HT1080 (cell line): ENCODE results near the gene MYLK. TPM values are rescaled to one million over a fixed set of nuclear protein-coding genes. Genes with fewer than 3 reads are reported as not detected.

ENCODE experiments used
- DNase-seq: peaks from one replicate; pipeline ENCODE4 v3.0.0-alpha.2; 2015; ENCODE audit warnings: low read depth
- total RNA-seq: library from RNA; depleted of rRNA; stranded (reverse); fragments of >200 nt; shearing (Covaris generic); gene quantifications from 2 replicates; pipeline ENCODE4 v1.2.3, GENCODE V29; 2014

The MYLK gene
- total RNA-seq, 1 experiment from 2014 or later = 197 TPM

DNA sequence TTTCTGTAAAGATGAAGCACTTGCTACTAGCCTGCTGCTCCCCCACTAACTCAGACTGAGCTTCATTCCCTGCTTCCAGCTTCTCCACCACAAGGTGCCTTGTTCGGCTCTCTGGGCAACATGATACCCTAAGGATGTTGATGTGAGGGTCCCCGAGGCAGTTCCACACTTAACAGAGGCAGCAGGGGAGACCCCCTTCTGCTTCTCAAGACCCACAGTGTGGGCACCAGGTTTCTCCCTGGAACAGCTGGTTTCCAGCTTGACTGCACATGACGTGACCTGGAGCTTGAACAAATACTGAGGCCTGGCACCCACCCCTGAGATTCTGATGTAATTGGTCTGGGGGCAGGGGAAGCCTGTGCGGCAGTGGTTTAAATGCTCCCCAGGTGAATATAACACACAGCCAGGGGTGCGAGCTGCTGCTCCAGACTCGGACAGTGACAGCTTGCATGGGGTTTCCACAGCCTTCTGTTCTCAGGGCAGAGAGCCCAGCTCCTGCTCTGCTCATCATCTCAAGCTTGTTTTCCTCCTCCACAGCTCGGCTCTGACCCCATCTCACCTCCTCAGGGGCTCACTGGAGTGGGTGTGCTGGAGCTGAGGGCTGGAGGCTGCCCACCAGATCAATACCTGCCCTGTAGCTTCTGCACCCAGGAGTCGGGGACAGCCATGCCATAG is 204.3 kb downstream of the MYLK start:
- DNase-seq = no peak

DNA sequence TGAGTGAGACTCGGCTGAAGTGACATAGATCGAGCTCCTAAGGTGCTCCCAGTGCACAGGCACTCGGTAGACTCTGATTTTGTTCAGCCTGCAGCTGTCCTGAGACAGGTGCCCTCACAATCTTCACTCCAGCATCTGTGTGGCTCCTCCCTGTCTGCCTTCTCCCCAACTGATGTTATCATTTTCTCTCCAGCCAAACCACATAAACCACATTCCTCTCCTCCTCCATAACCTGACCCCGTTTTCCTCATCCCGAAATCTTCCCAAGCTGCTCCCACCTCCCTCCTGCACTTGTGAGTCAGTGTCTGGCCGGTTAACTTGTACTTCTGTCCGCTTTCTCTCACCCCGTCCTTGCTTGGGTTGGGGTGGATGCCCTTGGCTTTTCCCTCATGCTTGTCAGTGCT is 206.0 kb downstream of the MYLK start:
- peak; percentile 97 for DNase-seq

DNA sequence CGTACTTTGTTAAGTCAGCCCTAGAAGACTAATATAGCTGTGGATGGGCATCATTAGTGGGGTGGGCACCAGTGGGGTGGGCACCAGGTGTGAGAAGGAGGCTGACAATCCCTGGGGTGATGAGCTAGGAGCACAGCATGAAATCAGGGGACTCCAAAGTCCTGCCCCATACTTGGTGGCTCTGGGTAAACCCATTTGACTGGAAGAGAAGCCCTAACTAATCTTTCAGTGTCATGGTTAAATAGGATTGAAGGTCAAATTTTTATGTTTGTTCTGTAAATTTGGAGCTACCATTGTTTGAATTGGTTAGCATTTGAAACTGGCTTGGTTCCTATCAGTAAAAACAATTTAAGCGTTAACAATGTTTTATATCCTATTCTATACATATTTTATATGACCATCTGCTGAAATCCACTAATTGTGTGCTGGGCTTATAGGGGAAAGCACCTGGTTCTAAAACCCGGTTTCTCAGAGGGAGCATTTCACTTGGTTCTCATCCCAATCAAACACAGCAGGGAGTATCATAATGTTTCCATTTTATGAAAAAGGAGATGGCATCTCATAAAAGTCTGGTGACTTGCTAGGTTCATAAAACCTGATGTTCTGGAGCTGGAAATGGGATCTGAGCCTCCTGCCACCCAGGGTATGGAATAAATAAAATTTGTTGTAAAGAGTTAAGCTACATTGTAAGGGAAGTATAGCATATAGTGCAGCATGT is 211.5 kb downstream of the MYLK start:
- DNase-seq = no peak

DNA sequence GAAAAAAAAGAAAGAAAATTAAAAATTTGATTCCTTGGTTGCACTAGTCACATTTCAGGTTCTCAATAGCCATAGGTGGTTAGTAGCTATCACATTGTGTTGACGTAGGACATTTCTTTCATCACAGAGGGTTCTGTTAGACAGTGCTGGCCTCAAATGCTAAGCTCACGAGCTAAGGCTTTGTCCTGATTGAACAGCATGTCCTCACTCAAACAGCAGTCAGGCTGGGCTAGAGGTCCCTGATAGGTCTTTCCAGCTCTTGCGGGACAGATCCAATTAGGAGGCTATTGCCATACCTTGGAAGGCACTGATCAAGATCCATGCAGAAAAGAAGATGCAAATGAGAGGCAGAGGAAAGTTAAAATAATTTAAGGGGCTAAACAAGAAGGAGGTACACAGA is 213.4 kb downstream of the MYLK start:
- no peak for DNase-seq

DNA sequence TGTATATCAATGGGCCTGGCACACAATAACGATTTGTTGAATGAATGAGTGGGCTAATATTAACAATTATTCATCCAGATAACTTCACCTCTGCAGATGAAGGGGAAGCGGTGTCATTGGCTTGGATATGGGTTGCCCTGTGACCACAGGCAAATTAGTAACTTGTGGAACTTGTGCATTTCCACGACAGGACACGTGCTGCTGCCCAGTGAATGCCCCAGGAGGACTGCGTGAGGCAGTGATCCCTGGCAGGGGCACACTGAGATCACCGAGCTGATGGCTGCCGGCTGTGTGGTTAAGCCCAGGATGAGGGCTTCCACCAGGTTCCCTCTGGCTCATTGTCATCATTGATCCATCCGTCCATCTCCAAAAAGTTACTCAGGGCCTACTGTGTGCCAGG is 215.2 kb downstream of the MYLK start:
- no peak for DNase-seq

DNA sequence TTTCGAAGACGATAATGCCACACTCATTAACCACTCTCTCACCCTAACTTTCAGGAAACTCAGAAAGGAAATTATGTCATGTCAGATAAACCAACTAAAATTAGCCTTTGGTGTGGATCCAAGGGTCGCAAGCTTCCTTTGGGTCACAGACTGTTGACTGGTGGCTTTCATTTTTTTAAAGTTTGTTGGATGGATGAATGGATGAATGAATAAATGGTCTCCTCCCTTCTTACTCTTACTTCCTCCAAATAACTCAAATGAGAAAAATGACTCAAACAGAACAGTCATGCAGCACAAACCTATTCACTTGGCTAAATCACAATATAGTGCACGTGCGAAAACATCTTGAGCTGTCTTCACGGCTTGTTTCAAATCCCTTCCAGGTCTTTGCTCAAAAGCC is 216.3 kb downstream of the MYLK start:
- DNase-seq = peak; percentile 71

DNA sequence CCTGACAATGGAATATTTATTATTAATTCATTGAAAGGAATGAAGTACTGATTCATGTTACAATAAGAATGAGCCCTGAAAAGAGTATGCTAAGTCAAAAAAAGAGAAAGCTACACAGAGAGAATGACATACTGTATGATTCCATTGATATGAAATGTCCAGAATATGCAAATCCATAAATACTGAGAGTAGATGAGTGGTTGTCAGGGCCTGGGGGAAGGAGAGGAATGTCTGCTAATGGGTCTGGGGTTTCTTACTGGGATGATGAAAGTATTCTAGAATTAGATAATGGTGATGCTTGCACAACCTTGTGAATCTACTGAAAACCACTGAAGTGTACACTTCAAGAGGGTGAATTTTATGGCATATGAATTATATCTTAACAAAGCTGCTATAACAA is 219.4 kb downstream of the MYLK start:
- DNase-seq = no peak

DNA sequence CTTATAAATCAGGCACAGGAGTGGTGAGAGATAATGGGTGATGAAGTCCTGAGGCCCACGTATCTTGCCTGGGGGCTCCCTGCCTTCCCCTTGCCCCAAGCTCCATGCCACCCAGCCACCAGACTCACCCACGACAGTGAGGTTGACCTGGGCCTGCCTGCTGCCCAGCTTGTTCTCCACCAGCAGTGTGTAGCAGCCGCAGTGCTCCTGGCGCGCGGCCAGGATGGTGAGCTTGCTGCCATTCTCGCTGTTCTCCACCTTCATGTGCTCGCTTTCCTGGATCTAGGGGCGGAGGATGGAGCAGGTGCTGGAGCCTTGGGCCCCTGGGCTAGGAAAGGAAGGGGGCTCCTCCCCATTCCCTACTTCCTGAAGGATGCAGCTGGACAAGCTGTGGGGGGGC is 220.2 kb downstream of the MYLK start:
- no peak for DNase-seq

DNA sequence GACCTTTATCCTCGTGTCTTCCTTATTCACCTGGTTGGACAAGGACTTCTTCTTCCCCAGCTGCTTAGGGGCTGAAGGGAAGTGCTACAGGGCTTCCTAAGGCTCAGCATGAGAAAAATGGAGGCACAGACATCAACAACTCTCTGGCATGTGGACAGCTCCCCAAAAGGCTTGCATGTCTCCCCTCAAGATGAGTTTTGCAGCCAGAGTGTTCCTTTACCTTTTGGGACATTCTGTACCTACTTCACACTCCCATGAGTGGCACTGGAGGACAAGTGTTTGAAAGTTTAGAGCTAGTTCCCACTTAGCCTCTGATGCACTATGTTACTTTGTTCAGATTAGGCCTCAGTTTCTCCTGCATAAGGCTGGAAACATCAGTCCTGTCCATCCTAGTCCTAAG is 222.2 kb downstream of the MYLK start:
- no peak for DNase-seq

DNA sequence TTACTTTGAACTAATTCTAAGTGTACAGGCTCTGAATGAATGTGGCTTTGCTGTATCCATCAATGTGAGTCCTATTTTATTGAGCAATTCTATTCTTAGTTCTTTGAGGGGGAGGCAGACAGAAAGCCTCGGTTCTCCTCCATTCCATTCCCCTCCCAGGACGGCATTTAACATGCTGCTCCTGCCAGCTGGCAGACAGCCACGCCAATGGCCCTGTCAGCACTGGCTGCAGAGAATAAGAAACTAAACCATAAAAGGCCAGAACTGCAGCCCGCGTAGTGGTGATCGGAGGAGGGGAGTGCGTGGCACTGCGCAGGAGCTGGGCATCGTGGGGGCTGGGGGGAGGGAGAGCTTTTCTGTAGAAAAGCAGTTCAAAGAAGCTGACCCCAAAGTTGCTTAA is 223.2 kb downstream of the MYLK start:
- no peak for DNase-seq

DNA sequence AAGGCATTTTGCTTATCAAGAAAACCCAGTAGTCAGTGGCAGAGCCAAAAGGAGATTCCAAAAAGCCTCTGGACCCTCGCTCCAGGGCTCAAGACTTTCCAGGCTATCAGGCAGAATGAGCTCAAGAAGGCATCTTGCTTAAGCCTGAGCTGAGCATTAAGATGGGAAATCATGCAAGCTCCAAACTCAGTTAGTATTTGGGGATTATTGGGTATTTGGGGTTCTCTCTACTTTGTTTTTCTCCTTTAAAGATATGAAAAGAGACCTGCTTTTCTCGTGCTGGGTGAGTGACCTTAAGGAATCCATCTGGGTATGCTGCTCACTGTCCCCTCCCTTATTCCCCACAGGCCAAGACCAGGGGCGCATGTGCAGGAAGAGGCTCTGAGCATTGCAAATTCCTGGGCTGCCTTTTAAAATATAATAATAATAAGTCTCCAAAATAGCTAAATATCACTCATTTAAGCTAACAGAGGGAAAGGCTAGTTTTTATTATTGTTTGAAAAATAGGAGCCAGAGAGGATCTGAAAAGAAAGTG is 223.9 kb downstream of the MYLK start:
- DNase-seq = no peak

DNA sequence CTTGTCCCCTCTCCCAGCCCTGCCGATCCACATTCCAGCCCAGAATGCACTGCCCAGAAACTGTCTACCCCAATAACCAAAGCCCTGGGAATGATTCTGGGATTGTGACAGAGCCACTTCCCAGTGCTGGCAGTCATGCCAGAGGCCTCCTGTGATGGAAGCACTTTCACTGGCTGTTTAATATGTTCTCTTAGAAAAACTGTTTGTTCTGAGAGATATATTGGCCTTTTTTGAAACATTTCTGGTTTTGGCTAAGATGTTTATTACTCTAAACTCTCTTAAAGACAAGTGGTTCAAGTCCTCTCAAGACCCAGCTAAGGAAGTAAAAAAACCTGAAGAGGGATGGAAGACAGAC is 225.3 kb downstream of the MYLK start:
- DNase-seq = no peak

DNA sequence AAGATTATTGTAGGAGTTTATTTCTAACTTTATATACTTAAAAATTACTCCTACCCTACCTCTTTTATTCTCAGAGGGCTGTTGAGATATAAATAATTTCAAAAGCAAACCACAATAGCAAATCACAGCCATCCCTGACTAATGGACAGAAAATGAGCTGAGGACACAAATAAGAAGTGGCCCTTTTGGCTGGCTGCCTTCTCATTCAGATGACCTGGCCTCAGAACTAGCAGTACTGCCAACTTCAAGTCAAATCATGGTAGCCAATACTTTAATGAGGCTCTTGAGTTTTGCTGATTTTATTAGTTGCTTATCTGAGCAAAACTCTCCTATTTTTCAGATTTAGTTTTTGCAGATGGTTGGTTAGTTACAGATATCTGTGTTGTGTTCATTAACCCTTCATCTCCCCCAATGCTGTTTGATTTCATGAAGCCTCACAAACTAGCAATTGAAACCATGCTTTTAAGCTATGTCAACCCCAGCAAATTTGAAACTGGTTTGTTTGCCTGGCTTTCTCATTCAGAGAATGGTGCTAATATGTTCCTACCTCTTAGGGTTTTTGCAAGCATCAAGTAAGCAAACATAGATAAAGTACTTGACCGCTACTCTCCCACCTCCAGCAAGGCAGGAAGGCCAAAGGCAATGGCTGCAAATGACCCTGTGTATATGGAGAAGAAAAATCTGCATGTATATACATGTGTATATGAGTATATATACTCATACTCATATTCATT is 225.8 kb downstream of the MYLK start:
- DNase-seq = no peak

DNA sequence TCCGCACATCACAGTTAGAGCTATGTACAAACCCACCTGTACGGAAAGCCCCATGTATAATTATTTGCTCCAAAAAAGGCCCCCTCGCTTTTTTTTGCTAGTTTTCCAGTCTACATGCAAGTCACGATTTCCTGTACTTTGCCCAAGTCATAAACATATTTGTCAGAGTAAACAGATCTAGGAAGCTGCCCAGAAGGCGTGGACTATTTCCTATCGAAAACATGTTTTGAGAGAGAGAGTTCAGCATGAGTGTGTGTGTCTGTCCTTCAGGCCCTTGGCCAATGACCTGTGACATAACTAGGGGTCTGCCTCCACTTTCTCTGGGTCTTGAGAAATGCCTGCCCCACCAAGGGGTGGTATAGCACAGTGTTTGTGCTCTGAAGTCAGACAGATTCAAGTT is 226.6 kb downstream of the MYLK start:
- no peak for DNase-seq

DNA sequence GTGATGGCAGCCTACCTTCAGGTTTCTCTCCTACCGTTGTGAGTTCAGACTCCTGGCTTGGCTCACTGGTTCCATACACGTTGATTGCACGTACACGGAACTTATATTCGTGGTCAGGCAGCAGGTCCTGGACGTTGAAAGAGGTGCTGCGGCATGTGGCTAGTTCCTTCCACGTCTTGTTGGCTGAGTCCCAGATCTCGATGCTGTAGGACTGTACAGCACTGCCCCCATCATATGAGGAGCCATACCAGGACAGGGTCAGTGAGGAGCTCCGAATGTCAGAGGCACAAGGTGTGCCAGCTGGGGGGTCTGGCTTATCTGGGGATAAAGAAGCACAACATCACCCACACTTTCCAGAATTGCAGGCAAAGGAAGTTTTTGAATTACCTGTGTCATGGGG is 227.0 kb downstream of the MYLK start:
- DNase-seq = no peak

DNA sequence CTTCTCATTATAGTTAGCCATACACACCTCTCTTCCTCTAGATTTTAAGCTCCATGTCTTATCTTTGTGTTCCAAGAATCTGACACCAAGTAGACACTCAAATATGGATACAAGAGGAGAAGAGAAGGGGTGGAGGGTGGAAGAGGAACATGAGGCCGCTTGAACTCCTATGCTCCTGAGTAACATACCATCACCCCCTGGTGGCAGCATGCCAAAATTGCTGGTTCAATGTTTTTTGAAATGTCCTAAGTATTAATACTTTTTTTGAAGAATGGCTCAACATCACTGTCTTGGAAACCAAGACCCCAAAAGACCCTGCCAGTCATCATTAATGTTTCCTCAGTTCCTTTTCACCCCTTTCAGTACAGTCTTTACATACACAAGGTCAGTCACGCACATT is 227.4 kb downstream of the MYLK start:
- no peak for DNase-seq

DNA sequence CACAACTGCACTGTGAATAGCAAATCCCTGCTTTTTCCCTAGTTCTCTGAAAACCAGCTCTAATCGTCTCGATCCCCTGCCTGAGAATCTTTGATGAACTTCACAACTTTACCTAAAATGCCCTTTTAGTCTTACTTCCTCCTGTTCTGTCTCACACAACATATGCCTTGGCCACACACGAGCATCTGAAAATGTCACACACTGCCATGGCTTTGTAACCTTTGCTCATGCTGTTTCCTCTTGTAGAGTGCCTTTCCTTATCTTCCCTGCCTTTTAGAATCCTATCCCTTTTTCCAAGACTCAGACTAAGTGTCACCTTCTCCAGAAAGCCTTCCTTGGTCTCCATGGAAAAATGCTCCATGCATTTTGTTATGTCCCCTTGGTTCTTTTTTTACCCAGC is 227.9 kb downstream of the MYLK start:
- DNase-seq = no peak

DNA sequence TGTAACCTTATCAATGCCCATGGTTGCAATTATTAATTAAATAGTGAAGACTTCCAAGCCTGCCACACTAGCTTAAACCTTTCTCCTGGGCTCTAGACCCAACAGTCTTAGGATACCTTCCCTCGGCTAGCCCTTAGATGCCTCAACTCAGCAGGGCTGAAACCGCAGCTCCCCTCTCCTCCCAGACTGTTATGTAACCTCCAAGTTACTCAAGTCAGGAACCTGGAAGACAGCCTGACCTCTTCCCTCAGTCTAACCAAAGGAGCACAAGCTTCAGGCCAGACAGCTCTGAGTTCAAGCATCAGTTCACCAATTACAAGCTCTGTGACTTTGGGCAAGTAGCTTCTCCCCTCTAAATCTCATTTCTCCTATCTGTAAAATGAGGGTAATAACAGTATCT is 228.7 kb downstream of the MYLK start:
- DNase-seq = no peak

DNA sequence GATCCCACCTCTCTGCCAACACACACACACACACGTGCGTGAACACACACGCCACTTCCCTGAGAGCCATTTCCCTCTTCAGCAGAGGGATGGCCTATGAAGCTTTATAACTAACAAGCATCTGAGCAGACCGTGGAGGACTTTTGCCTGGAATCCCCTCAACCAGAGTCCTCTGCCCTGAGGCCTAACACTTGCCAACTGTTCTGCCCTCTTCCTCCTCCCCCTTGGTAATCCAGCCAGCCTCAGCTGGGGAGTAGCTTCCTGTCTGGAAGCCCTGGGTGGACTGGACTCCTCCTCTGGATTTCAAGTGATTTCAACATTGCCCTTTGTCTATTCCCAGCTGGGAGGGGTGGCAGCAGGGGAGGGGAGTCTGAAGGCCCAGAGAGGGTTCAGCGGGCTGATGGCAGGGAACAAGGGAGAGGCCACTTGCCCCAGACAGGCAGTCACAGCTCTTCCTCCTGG is 230.9 kb downstream of the MYLK start:
- peak; percentile 85 for DNase-seq

DNA sequence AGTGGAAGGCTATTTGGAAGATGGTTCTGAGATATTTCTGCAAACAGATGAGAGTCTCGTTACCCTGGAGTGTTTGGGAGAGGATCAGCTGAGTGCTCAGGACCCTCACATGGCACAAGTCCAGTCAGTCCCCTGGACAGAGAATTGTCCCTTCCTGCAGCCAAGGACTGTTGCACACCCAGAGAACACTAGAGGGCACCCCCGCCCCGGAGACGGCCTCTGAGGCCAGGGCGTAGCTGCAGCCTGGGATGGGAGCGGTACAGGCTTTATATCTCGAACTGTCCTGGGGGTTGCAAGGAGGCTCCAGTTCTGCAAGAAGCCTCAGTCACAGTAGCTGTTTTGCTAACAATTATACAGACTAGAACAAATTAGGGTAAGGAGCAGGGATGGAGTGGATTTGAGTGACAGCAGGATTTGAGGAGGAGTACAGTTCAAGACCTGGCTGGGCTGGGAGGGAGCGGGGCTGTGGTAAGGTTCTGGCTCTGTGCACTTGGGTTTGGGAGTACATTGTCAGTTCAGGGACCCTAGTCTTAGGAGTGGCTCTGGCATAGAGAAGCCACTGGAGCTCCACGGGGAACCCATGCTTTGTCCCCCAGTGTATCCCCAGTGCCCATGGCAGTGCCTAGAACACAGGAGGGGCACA is 231.7 kb downstream of the MYLK start:
- DNase-seq = peak; percentile 76

DNA sequence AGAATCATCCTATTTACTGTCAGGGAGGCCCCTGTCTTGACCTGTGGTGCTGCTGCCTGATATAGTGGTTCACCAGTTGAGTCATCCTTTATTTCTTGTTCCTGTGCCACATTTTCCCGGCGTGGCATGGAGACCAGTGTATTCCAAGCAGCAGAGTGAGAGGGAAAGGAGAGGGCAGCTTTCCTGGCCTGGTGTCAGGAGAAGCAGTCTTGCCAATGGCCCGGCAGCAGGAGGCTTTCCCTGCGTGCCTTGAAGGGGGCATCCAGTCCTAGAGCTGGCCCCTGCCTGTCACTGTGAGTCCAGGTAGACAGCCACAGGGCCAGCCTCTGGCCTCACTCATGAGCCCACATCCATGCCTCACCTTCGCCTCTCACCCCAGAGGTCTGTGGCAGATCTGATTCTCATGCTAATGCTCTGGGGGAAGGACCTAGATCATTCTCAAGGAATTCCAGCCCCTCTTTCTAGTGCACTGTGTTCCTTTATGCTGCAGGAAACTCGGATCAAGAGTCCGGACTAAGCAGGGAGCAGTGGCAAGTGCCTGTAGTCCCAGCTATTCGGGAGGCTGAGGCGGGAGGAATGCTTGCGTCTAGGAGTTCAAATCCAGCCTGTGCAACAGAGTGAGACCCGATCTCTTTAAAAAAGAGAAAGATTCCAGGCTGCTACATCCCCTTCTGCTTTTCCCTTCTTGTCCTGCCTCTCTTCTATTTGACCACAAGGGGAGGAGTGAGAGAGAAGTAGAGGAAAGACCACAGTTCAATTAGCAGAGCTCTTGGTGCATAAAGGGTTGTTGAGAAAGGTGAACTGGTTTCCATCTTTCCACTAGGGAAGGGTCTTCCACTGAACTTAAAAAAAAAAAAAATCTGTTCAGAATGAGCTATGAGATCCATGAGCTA is 232.4 kb downstream of the MYLK start:
- DNase-seq = peak; percentile 43
